ENCODE data around the gene RGS3. TPM values are rescaled to one million over a fixed set of nuclear protein-coding genes. Genes with fewer than 3 reads are reported as not detected.
A peak's percentile ranks its signal among the peaks of the same experiment; 100 is the strongest.

RGS3 gene
- total and polyA plus RNA-seq, 12 donors = 65.4 to 201 (median 132) TPM

GRCh38 chr9:113613815-113614413 is 150.4 kb downstream of the RGS3 start:
- WGBS, 2 donors = 80 to 86% methylated on average over 6 of the region's 6 CpGs
- Histone ChIP-seq H3K4me1 (peaks cover 23 to 93% (median 70%) of the 10 kb centered on the region in 9 donors), H3K36me3 (no peaks in the 10 kb centered on the region), H3K27ac (peak overlapping the region in 6 of 10 donors; percentile 72 to 98 (median 80)), H3K27me3 (no peaks in the 10 kb centered on the region), H3K4me3 (no peak overlapping the region), H3K9me3 (no peaks in the 10 kb centered on the region)
- no peak for TF ChIP-seq CTCF (IDR thresholded peaks at IDR 0.05)
- intact Hi-C loops (cut with DNase I) = loop anchor here in 1 of 10 donors (5.0 kb wide), 1 partner anchor 33 kb away; no protein-coding TSS in a partner anchor
- ATAC-seq = no peak
- DNase-seq = no peak

- intact Hi-C loops (cut with DNase I) = loop anchor here in 1 of 10 donors (5.0 kb wide), 1 partner anchor 32 kb away; no protein-coding TSS in a partner anchor
- peak; percentile 40 to 76 (median 64) for ATAC-seq
- Histone ChIP-seq H3K27ac (peak overlapping the region; percentile 5 to 98 (median 73)), H3K4me1 (peaks cover 15 to 93% (median 70%) of the 10 kb centered on the region in 9 donors), H3K4me3 (peak overlapping the region in 1 of 10 donors; percentile 15), H3K9me3 (no peaks in the 10 kb centered on the region), H3K27me3 (no peaks in the 10 kb centered on the region), H3K36me3 (no peaks in the 10 kb centered on the region)
- WGBS, 2 donors = 39 to 41% methylated on average over 14 of the region's 14 CpGs
- DNase-seq = peak in 1 of 2 donors; percentile 75
- TF ChIP-seq CTCF (IDR thresholded peaks at IDR 0.05) = no peak
These were observed 151.5 kb downstream of the RGS3 start for GRCh38 chr9:113614843-113615648.

GRCh38 chr9:113616116-113616515 is 152.6 kb downstream of the RGS3 start:
- Histone ChIP-seq H3K27ac (peak overlapping the region in 9 of 10 donors; percentile 16 to 98 (median 72)), H3K9me3 (no peaks in the 10 kb centered on the region), H3K4me3 (no peak overlapping the region), H3K36me3 (no peaks in the 10 kb centered on the region), H3K4me1 (peaks cover 18 to 93% (median 70%) of the 10 kb centered on the region in 9 donors), H3K27me3 (no peaks in the 10 kb centered on the region)
- WGBS, 2 donors = 37 to 45% methylated on average over 14 of the region's 14 CpGs
- ATAC-seq = no peak
- no peak for TF ChIP-seq CTCF (IDR thresholded peaks at IDR 0.05)
- no peak for DNase-seq
- intact Hi-C loops (cut with DNase I) = no loop called here

GRCh38 chr9:113616621-113617496 is 153.3 kb downstream of the RGS3 start:
- Histone ChIP-seq H3K27me3 (no peaks in the 10 kb centered on the region), H3K4me1 (peaks cover 20 to 93% (median 76%) of the 10 kb centered on the region in 9 donors), H3K4me3 (no peak overlapping the region), H3K27ac (peak overlapping the region in 9 of 10 donors; percentile 16 to 98 (median 72)), H3K36me3 (no peaks in the 10 kb centered on the region), H3K9me3 (no peaks in the 10 kb centered on the region)
- ATAC-seq (no peak), DNase-seq (no peak)
- intact Hi-C loops (cut with DNase I) = no loop called here
- TF ChIP-seq CTCF (IDR thresholded peaks at IDR 0.05) = no peak
- 78 to 80% methylated on average over 16 of the region's 16 CpGs for WGBS, 2 donors
